Gastrocnemius medialis (tissue), 4 donors: ENCODE data around the gene TMEM101.
"Not testable (repeated sequence)": the region's sequence is repeated elsewhere in the genome, so short reads cannot be mapped to it uniquely, and the experiment has no call there.

Source experiments
- CTCF ChIP-seq, 5 experiments: fragments of 450-650 bp in 3 of 5; fragments of 200-600 bp in 2 of 5; sonication (generic) in 2 of 5; IDR thresholded peaks in 4 of 5; conservative IDR thresholded peaks in 1 of 5; 1 replicate in 4 of 5; 2 replicates in 1 of 5; pipeline ENCODE4 v1.5.1; 2016 to 2019; ENCODE audit warnings: antibody characterized with exemption in 5 of 5, mild to moderate bottlenecking in 3 of 5, moderate library complexity in 3 of 5
- POLR2A ChIP-seq, 2 donors: fragments of 450-650 bp; IDR thresholded peaks; one replicate each; pipeline ENCODE4 v1.6.1; 2017; ENCODE audit warnings: antibody characterized with exemption in 2 of 2, mild to moderate bottlenecking in 2 of 2, moderate library complexity in 2 of 2

GRCh38 chr17:44046893-44047292 lies 32.1 kb upstream of the TMEM101 start:
- TF ChIP-seq CTCF (IDR thresholded peaks at IDR 0.05 in 4 of 5, conservative IDR thresholded peaks at IDR 0.05 in 1 of 5); POLR2A (IDR thresholded peaks at IDR 0.05): not testable (repeated sequence)
